ENCODE data around the gene HCCS. TPM values are rescaled to one million over a fixed set of nuclear protein-coding genes. Genes with fewer than 3 reads are reported as not detected.

HCCS gene
- total and polyA plus RNA-seq, 2 donors (not counting 3 experiments of a cell fraction or from before 2014, with no cell fraction given), result 16.9 to 39.3 TPM

DNA sequence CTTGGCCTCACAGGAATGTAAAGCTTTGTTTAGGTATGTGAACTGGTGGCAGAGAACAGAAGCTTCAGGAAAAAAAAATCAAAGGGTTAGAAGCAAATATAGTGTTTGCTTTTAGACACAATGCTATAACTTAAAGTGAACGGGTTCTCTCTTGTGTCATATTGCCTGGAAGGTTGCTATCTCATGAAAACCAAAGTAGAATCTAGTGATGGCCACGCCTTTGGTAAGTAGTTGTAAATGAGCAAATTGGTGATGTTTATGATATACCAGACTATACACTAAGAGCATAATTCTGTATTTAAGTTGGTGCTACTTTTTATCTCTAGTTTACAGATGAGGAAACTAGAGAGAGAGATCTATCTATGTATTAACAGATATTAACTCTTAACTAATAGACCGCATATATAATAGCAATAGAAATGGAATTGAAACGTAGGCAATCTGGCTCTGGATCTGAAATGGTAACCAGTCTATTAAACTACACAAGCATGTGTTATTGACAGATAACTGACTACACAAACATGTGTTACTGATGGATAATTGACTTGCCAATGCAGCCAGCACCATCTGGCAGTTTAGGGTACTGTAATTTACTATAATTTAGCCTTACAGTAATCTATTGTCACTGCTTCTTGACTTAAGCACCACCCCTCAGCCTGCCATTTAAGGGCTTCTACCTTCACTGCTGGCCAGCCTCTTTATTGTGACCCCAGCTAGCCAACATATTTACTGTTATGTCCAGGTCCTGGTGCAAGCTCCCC is 40.8 kb downstream of the HCCS start:
- Histone ChIP-seq H2AFZ (ENCODE audit: low read depth, low read length) (no peak overlapping the region), H3K9ac (replicated peaks; ENCODE audit: extremely low read depth, insufficient read depth, low read length) (no peak overlapping the region), H3K36me3 (ENCODE audit: control insufficient read depth in 2 of 2, extremely low read depth in 1 of 2, insufficient read depth in 2 of 2, low read length in 2 of 2) (no peaks in the 10 kb centered on the region), H4K20me1 (replicated peaks; ENCODE audit: control insufficient read depth, extremely low read depth, insufficient read depth, low read length) (no peaks in the 10 kb centered on the region), H3K9me3 (replicated peaks; ENCODE audit: control insufficient read depth, insufficient read depth, low read length) (no peaks in the 10 kb centered on the region), H3K27me3 (ENCODE audit: control insufficient read depth in 2 of 2, insufficient read depth in 2 of 2, low read length in 2 of 2) (no peaks in the 10 kb centered on the region), H3K9me1 (replicated peaks; ENCODE audit: control insufficient read depth, extremely low read depth, insufficient read depth, low read length) (no peaks in the 10 kb centered on the region), H3K79me2 (ENCODE audit: control insufficient read depth, insufficient read depth, low read length) (no peaks in the 10 kb centered on the region), H3K4me2 (ENCODE audit: insufficient read depth, low read length) (no peak overlapping the region), H3K27ac (ENCODE audit: insufficient read depth, low read depth, low read length) (no peak overlapping the region), H3K4me3 (replicated peaks in 1 of 3; ENCODE audit: insufficient read depth in 1 of 3, low read depth in 1 of 3, low read length in 3 of 3) (no peak overlapping the region), H3K4me1 (ENCODE audit: control insufficient read depth, extremely low read depth, insufficient read depth, low read length) (no peaks in the 10 kb centered on the region)
- intact Hi-C loops (cut with micrococcal nuclease), result no loop called here
- POLR2A ChIA-PET, result no interaction called here
- FAIRE-seq, result no peak
- BruUV-seq (replicated peaks), result no TSS peak
- dilution Hi-C loops (cut with MboI; ENCODE audit: extremely low pct_ligation_motif_present, low sequenced_read_pairs), result no loop called here
- no peak for DNase-seq (ENCODE audit: low read depth, low spot score)
- no peak for TF ChIP-seq EZH2 (IDR thresholded peaks at IDR 0.05; ENCODE audit: borderline replicate concordance, low read depth, low read length, severe bottlenecking)
- no peak for TF ChIP-seq POLR2AphosphoS5 (IDR thresholded peaks at IDR 0.05; ENCODE audit: insufficient read depth, low read depth, low read length)
- TF ChIP-seq MYC (IDR thresholded peaks at IDR 0.05; ENCODE audit: low read depth, low read length), result no peak
- TF ChIP-seq, protein P1, sequence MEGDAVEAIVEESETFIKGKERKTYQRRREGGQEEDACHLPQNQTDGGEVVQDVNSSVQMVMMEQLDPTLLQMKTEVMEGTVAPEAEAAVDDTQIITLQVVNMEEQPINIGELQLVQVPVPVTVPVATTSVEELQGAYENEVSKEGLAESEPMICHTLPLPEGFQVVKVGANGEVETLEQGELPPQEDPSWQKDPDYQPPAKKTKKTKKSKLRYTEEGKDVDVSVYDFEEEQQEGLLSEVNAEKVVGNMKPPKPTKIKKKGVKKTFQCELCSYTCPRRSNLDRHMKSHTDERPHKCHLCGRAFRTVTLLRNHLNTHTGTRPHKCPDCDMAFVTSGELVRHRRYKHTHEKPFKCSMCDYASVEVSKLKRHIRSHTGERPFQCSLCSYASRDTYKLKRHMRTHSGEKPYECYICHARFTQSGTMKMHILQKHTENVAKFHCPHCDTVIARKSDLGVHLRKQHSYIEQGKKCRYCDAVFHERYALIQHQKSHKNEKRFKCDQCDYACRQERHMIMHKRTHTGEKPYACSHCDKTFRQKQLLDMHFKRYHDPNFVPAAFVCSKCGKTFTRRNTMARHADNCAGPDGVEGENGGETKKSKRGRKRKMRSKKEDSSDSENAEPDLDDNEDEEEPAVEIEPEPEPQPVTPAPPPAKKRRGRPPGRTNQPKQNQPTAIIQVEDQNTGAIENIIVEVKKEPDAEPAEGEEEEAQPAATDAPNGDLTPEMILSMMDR (IDR thresholded peaks at IDR 0.05; ENCODE audit: extremely low read depth in 1 of 2, insufficient read depth in 1 of 2, low read depth in 1 of 2, low read length in 2 of 2), result no peak
- TF ChIP-seq POLR2A (IDR thresholded peaks at IDR 0.05; ENCODE audit: low read depth, low read length), result no peak
- CTCF ChIA-PET, result no interaction called here

DNA sequence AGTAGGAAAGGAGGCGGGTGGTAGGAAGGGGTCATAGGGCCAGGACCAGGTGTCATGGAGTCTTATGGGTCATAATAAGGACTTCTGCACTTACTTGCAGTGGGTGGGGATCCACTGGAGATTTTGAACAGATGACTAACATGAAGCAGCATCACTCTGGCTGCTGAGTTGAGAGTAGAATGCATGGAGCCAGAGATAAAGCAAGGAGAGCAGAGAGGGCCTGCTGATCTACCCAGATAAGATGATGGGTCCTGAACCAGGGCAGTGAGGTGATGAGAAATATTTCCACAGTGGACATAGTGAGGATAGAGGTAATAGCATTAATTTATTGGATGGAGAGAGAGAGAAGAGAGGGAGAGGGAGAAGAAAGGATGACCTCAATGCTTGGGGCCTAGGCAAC is 48.0 kb downstream of the HCCS start:
- Histone ChIP-seq H3K4me2 (ENCODE audit: insufficient read depth, low read length) (no peak overlapping the region), H2AFZ (ENCODE audit: low read depth, low read length) (no peak overlapping the region), H3K27me3 (ENCODE audit: control insufficient read depth in 2 of 2, insufficient read depth in 2 of 2, low read length in 2 of 2) (no peaks in the 10 kb centered on the region), H3K27ac (ENCODE audit: insufficient read depth, low read depth, low read length) (no peak overlapping the region), H3K36me3 (ENCODE audit: control insufficient read depth in 2 of 2, extremely low read depth in 1 of 2, insufficient read depth in 2 of 2, low read length in 2 of 2) (no peaks in the 10 kb centered on the region), H4K20me1 (replicated peaks; ENCODE audit: control insufficient read depth, extremely low read depth, insufficient read depth, low read length) (no peaks in the 10 kb centered on the region), H3K9me3 (replicated peaks; ENCODE audit: control insufficient read depth, insufficient read depth, low read length) (no peaks in the 10 kb centered on the region), H3K4me1 (ENCODE audit: control insufficient read depth, extremely low read depth, insufficient read depth, low read length) (no peaks in the 10 kb centered on the region), H3K79me2 (ENCODE audit: control insufficient read depth, insufficient read depth, low read length) (no peaks in the 10 kb centered on the region), H3K4me3 (replicated peaks in 1 of 3; ENCODE audit: insufficient read depth in 1 of 3, low read depth in 1 of 3, low read length in 3 of 3) (no peak overlapping the region), H3K9ac (replicated peaks; ENCODE audit: extremely low read depth, insufficient read depth, low read length) (no peak overlapping the region), H3K9me1 (replicated peaks; ENCODE audit: control insufficient read depth, extremely low read depth, insufficient read depth, low read length) (no peaks in the 10 kb centered on the region)
- BruUV-seq (replicated peaks), result no TSS peak
- no peak for DNase-seq (ENCODE audit: low read depth, low spot score)
- dilution Hi-C loops (cut with MboI; ENCODE audit: extremely low pct_ligation_motif_present, low sequenced_read_pairs) (no loop called here), intact Hi-C loops (cut with micrococcal nuclease) (no loop called here)
- TF ChIP-seq JUN (IDR thresholded peaks at IDR 0.05; ENCODE audit: borderline replicate concordance, insufficient read depth, insufficient read length, low read depth), result no peak
- TF ChIP-seq, protein P1 (IDR thresholded peaks at IDR 0.05; ENCODE audit: extremely low read depth in 1 of 2, insufficient read depth in 1 of 2, low read depth in 1 of 2, low read length in 2 of 2), result no peak
- TF ChIP-seq MYC (IDR thresholded peaks at IDR 0.05; ENCODE audit: low read depth, low read length), result no peak
- no peak for TF ChIP-seq POLR2A (IDR thresholded peaks at IDR 0.05; ENCODE audit: low read depth, low read length)
- TF ChIP-seq FOS (IDR thresholded peaks at IDR 0.05; ENCODE audit: borderline replicate concordance, insufficient read depth, low read length), result no peak
- no peak for TF ChIP-seq EZH2 (IDR thresholded peaks at IDR 0.05; ENCODE audit: borderline replicate concordance, low read depth, low read length, severe bottlenecking)
- no peak for TF ChIP-seq MAX (IDR thresholded peaks at IDR 0.05; ENCODE audit: insufficient read depth, insufficient read length)
- TF ChIP-seq GATA2 (IDR thresholded peaks at IDR 0.05; ENCODE audit: insufficient read depth, insufficient read length, low read depth, low read length), result no peak
- no peak for TF ChIP-seq POLR2AphosphoS5 (IDR thresholded peaks at IDR 0.05; ENCODE audit: insufficient read depth, low read depth, low read length)
- FAIRE-seq, result no peak
- ChIA-PET POLR2A (no interaction called here), CTCF (no interaction called here)

Data from endothelial cell of umbilical vein (primary cell).